GM19351 (cell line): ENCODE measurements around the gene C17orf50.

ENCODE experiments used
- ATAC-seq: cut with Tn5 transposase; IDR thresholded peaks from one replicate; pipeline ENCODE4 v1.9.1; 2021; ENCODE audit warnings: mild to moderate bottlenecking, moderate library complexity; ENCODE audit not compliant: unreplicated experiment

The C17orf50 gene

GRCh38 chr17:35780950-35781349 lies 20.3 kb downstream of the C17orf50 start:
- no peak for ATAC-seq

GRCh38 chr17:35784895-35785294 lies 24.2 kb downstream of the C17orf50 start:
- ATAC-seq: no peak

DNA sequence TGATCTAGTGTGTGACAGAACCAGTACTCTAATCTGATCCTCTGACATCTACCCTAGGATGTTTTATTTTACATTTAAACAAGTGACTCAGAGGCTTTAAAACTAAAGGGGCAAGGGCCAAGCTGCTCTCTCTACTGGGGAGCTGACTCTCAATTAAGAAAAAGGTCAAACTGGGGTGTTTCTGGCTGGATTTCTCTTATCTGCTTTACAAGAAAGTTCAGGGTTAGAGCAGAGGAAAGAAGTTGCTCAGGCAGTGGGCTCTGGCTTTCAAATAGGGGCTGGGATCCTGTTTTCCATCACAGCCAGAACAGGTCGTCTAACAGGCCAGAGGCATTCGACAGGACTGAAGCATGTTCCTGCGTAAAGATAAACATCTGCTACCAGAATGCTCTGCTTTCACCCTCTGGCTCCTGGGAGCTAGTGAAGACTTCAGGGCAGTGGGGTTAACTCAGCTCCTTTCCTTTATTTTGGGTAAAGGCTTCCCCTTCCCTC lies 26.3 kb downstream of the C17orf50 start:
- ATAC-seq: no peak

DNA sequence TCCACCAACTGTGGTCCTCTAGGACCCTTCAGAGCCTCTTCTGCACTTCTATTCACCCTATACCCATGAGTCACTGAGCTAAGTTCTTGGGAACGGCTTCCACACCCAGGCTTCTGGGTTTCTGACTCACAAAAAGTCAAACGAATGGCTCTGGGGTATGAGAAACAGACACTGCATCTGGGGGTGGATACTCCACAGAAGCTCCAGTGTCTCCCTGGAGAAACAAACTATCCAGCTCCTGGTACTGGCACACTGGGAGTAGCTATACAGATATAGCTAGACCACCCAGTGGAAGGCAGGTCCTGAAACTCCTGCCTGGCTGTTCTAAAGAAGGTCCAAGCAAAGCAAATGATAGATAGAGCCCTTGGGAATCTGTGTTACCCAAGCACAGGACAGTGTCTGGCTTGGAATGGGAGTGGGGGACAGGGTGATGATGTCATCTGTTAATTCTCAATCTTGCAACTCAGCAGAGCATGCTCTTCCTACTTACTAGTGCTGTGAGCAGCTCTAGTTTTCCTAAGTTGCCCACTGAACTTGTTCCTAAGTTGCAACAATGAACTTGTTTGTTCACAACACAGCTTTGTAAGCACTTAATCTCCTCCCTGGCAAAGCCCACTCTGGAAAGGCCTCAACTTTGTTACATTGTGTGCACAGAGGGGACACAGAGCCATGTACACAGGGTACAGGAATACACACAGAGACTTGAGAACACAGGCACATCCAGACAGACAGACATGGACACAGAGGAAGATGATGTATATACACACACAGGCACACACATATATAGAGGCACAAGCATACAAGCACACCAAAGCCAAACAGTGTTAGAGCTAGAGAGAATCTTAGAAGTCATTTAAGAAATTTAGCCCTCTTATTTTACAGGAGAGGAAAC lies 28.0 kb downstream of the C17orf50 start:
- no peak for ATAC-seq

DNA sequence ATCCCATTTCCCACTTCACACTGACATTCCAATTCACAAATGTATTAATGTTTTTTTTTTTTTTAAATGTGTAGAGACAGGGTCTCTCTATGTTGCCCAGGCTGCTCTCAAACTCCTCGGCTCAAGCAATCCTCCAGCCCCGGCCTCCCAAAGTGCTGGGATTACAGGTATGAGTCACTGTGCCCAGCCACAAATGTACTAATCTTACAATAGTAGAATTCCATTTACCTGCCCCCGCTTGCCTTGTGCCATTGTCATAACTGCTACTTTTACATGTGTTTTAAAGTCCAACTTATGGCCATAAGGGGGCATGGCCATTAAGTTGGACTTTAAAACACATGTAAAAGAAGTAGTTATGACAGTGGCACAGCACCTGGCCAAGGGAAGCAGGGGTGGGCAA lies 30.2 kb downstream of the C17orf50 start:
- no peak for ATAC-seq

DNA sequence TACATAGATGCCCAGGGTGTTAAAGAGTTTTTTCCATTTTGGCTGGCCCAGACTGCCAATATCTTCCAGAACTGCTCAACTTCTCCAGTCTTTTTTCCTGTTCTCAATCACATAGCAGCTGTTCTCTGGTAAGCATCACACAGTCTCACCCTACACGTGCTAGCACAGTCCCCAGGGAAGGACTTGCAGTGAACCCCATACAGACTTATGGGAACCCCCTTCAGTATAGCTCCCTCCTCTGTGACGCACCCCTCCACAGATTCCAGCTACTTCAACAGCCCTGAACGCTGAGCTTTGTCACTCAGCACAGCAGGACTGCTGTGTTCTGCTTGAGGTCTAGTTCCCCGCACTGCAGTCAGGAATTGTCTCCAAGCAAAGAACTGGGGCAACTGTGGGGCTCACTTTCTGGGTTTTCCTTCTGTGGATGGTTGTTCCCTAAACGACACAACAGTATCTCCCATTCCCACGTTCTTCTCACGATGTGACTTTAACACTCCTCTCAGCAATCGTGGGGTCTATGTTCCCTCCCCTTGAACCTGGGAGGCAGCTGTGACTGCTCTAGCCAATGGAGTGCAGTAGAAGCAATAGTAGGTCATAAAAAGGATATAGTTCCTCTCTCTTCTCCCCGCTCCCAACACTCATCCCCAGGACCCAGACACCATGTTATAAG lies 31.1 kb downstream of the C17orf50 start:
- no peak for ATAC-seq

GRCh38 chr17:35793257-35793656 lies 32.6 kb downstream of the C17orf50 start:
- ATAC-seq: no peak

- ATAC-seq: no peak
Observed at GRCh38 chr17:35795007-35795870, 34.6 kb downstream of the C17orf50 start, which contains the start of gene MMP28. Gene MMP28, minus strand, starts transcription at chr17:35795641. Its CDS starts 264 bp downstream, at chr17:35795377.

GRCh38 chr17:35795871-35796265 lies 35.2 kb downstream of the C17orf50 start:
- no peak for ATAC-seq

- ATAC-seq: no peak
Observed at GRCh38 chr17:35796942-35797341, 36.3 kb downstream of the C17orf50 start.

GRCh38 chr17:35797370-35797769 lies 36.7 kb downstream of the C17orf50 start:
- ATAC-seq: no peak

GRCh38 chr17:35797918-35798317 lies 37.2 kb downstream of the C17orf50 start:
- no peak for ATAC-seq

GRCh38 chr17:35799942-35800341 lies 39.3 kb downstream of the C17orf50 start:
- no peak for ATAC-seq

DNA sequence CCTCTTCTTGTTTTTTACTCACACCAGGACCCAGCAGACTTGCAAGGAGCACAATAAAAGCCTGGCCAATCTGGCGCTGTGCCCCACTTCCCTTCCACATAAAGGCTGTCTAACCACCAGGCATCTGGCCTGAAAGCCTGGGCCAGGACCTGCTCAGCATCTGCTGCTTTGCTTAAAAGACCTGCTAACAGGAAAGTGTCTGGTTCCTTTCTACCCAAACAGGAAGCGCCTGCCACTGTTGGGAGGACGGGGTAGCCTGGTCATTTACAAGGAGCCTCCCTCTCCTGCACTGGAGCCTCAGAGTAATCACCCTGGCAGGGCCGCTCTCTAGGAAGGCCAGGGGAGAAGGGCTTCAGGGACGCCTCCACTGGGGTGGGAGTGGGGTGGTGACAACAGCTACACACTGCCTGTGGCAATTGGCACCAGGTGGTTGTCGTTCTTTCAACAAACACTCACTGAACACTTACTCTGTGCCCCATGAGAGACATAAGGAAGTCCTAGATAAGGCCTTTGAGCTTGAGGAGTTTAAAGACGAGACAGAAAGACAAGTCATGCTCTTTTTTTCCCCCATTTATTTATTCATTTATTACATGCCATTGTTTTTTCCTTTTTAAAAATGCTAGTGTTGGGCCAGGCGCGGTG lies 41.0 kb downstream of the C17orf50 start:
- ATAC-seq: no peak

- ATAC-seq: peak; percentile 39
Observed at GRCh38 chr17:35804658-35805192, 44.0 kb downstream of the C17orf50 start.

- ATAC-seq: no peak
Observed at GRCh38 chr17:35807371-35808144, 46.9 kb downstream of the C17orf50 start.

- ATAC-seq: no peak
Observed at GRCh38 chr17:35808240-35808961, 47.7 kb downstream of the C17orf50 start.

DNA sequence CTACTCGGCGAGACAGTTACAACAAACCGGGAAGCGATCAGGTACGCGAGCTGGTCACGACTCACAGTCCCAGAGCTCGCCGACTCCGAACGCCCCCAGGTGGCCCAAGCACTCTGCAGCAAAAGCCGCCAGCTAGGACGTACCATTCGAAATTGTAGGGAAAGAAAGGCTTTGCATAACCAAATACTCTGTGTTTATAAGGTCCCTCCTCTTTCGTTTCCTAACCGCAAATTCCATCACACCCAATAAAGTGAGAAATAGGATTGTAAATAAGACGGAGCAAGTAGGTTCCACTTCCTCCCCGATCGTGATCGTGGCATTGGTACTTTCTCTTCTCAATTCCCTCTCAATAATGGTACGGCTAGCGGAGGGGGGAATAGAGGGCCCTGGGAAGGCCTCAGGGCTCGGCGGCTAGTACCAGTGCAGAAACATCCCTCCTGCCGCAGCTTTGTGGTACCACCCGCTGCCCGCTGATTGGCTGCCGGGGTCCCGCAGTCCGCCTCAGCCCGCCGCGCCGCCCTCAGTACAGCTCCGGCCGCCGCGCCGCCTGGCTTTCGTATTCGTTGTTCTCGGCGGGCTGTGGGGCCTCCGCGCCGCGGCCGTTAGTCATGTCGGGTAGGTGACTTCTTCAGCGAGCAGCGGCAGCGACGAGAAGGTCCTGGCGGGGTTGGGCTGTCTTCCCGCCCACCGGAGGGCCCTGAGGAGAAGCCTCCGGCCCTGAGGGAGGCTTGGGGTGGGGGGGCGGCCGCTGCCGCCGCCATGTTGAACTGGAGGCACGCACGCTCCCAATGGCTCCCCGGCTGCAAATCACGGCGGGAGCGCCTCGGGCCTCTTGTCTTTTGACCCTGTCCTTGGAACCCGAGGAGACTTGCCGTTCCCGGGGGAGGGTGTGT lies 48.5 kb downstream of the C17orf50 start, which contains the start of gene TAF15:
TSS of gene TAF15 (plus strand) at position 523 of the 893 bp plus-strand sequence. CDS start at position 609, 86 bp downstream.
- peak; percentile 87 for ATAC-seq
